NCI-H1930 (cell line): ENCODE data around the gene CGREF1.
"Not testable (repeated sequence)": the region's sequence is repeated elsewhere in the genome, so short reads cannot be mapped to it uniquely, and the experiment has no call there.

Experiments used
- DNase-seq, 2 experiments: peaks; one replicate each; lab custom pipeline; 2025; lab: John Stamatoyannopoulos, UW

Gene CGREF1

DNA sequence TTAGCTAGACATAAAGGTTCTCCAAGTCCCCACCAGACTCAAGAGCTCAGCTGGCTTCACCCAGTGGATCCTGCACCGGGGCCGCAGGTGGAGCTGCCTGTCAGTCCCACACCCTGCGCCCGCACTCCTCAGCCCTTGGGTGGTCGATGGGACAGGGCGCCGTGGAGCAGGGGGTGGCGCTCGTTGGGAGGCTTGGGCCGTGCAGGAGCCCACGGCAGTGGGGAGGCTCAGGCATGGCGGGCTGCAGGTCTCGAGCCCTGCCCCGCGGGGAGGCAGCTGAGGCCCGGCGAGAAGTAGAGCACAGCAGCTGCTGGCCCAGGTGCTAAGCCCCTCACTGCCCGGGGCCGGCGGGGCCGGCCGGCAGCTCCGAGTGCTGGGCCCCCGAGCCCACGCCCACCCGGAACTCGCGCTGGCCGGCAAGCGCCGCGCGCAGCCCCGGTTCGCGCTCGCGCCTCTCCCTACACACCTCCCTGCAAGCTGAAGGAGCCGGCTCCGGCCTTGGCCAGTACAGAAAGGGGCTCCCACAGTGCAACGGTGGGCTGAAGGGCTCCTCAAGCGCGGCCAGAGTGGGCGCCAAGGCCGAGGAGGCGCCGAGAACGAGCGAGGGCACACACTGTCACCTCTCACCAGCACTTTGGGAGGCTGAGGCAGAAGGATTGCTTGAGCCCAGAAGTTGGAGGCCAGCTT lies 7.4 kb downstream of the CGREF1 start:
- not testable (repeated sequence) for DNase-seq

- not testable (repeated sequence) for DNase-seq
Measured at GRCh38 chr2:27110603-27111352, 8.2 kb downstream of the CGREF1 start.

DNA sequence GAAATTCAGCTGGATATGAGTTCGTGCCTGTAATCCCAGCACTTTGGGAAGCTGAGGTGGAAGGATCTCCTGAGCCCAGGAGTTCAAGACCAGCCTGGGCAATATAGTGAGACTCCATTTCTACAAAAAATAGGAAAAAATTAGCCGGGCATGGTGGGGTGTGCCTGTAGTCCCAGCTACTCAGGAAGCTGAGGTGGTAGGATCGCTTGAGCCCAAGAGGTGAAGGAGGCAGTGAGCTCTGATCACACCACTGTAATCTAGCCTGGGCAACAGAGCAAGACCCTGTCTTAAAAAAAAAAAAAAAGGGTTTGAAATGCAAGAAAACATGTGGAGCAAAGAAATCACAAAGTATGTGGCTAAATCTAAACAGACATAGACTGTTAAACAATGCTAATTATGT lies 9.8 kb downstream of the CGREF1 start:
- DNase-seq: no peak

- no peak for DNase-seq
Measured at GRCh38 chr2:27108221-27108620, 10.7 kb downstream of the CGREF1 start.

- DNase-seq: no peak
Measured at GRCh38 chr2:27105981-27106380, 12.9 kb downstream of the CGREF1 start.

- no peak for DNase-seq
Measured at GRCh38 chr2:27102329-27102728, 16.6 kb downstream of the CGREF1 start.

- no peak for DNase-seq
Measured at GRCh38 chr2:27100036-27100435, 18.9 kb downstream of the CGREF1 start.

DNA sequence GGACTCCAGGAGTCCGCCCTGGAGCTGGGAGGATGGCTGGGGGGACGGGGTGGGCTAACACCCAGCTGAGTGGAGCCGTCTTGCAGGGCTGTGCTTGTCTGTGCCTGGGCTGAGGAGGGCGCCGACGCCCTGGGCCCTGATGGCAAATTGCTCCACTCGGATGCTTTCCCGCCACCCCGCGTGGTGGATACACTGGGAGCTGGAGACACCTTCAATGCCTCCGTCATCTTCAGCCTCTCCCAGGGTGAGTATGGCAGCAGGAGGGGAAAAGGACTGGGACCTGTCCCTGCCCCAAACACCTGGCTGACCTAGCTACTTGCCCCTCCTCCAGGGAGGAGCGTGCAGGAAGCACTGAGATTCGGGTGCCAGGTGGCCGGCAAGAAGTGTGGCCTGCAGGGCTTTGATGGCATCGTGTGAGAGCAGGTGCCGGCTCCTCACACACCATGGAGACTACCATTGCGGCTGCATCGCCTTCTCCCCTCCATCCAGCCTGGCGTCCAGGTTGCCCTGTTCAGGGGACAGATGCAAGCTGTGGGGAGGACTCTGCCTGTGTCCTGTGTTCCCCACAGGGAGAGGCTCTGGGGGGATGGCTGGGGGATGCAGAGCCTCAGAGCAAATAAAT lies 19.5 kb downstream of the CGREF1 start:
- DNase-seq: no peak

GRCh38 chr2:27097341-27097740 lies 21.6 kb downstream of the CGREF1 start:
- no peak for DNase-seq

DNA sequence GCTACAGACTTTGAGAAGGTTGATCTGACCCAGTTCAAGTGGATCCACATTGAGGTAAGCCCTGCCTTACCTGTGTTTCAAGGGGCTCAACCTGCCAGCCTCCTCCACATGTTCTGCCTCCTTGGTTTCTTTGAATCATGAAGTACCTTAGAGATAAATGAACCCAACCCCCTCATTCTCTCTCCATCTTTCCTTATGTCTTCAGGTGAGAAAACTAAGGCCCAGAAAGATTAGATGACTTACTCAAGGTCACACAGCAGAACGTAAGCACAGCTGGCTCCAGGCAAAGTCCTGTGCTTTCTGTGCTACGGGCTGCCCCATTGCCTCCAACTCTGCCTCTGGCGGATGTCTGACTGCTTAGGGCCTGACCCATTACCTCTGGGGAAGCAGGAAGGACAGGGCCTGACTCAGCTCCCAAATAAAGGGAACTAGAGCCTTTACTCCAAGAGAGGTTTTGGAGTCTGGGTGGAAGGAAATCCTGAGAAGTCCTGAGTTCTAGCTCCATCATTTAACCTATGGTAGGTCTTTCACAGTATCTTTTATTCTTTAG lies 22.1 kb downstream of the CGREF1 start:
- no peak for DNase-seq

- peak in 1 of 2 experiments; percentile 42 for DNase-seq
Measured at GRCh38 chr2:27095745-27096651, 22.9 kb downstream of the CGREF1 start.

DNA sequence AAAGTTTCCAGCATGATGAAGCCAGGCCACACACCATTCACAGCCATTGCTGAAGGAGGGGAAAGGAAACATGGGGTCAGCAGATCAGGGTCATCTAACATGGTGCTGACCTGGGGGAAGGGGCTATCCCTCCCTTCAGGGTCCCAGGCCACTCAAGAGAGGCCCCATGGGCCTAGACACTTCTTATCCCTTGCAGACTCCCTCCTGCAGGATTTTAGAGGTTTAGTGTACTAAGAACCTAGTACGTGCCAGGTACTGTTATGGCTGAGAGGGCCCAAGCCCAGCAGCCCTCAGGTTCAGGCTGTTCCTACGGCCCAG lies 23.5 kb downstream of the CGREF1 start:
- DNase-seq: no peak

DNA sequence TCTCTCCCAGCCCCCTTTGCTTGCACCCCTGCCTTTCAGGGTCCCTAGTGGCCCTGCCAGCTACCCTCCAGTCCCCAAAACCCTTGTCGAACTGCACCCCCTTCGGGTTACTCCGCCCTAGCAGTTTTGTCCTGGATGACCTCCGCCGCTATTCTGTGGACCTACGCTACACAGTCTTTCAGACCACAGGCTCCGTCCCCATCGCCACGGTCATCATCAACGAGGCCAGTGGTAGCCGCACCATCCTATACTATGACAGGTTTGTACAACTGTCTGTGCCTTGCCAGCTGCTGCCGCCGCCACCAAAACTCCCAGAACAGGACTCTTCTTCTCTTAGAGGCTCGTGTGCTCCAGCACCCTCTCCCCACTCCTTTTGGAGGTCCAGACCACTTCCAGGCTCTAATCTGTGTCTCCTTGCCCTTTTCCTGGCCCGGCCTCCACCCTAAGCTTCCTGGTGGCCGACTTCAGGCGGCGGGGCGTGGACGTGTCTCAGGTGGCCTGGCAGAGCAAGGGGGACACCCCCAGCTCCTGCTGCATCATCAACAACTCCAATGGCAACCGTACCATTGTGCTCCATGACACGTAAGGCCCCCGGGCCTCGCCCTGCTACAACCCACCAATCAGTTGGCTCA lies 24.5 kb downstream of the CGREF1 start:
- no peak for DNase-seq

GRCh38 chr2:27093430-27094352 lies 25.2 kb downstream of the CGREF1 start:
- DNase-seq: no peak

DNA sequence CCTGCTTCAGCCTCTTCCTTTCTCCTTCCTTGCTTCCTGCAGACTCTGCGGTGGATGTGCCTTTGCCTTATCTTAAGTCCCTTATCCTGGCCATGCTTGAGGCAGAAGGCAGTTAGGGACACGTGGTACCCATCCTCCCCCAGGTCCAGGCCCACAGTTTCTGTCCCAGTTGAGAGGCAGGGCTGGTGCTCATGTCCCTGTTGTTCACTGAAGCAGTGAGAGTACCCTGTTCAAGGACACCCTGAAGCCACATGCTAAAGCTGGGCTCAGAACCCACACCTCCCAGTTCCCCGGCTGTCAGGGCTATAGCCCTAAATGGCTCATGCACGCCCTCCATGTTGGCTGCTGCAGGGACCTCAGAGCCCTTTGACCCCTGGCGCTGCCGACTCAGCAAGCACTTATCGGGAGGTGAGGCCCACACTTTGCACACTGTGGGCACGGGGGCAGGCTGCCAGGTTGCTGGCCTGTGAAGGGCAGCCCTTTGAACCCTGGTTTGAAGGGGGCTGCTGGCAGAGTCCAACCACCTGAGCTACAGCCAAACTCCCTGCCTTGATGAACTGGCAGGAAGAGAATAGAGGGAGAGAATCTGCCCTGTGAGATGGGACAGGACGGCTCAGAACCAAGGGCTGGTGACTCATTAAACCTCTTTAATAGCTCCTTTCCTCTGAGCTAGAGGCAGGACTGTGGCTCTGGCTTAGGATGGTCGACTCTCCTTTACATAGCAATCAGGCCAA lies 26.1 kb downstream of the CGREF1 start:
- DNase-seq: no peak

GRCh38 chr2:27091746-27092695 lies 26.9 kb downstream of the CGREF1 start:
- no peak for DNase-seq

DNA sequence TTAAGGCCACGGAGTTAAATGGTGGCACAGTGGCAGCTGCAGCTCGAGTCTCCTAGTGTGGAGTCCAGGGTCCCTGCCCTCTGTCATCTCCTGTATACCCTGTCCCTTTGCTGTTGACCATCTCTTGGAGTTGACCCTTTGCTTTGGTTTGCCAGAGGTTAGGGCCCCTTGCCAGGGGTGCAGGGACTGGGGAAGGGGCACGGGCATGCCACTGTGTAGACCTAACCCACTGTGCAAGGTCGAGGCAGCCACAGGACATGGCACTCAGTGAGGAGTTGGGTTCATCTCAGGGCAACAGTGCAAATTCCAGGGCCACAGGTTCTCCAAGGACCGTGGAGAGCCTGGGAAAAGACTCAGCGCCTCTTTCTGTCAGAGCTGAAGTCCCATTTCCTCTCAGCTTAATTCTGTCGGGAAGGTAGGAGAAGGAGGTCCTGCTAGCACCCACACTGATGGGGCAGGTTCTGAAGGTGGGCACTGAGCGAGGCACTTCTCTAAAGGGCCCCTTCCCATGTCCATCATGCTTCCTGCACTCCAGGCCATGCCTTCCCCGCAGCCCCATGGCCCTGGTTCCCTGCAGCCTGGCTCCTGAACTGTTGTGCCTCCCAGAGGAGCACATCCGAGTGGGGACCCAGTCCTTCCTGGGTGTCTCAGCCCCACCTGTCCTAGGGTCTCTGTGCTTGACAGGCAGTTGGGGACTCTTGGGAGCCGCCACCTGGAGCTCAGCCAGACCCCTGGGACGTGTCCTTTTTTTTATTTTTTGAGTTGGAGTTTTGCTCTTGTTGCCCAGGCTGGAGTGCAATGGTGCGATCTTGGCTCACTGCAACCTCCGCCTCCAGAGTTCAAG lies 29.6 kb downstream of the CGREF1 start:
- DNase-seq: no peak

- no peak for DNase-seq
Measured at GRCh38 chr2:27088634-27089033, 30.3 kb downstream of the CGREF1 start.
